NK-92 (cell line): ENCODE results near the gene PLA2G4D.

Experiments
- DNase-seq: peaks from one replicate; lab custom pipeline; 2025; ENCODE audit not compliant: unreplicated experiment; lab: John Stamatoyannopoulos, UW

Gene PLA2G4D

GRCh38 chr15:42129364-42129763 is 35.0 kb upstream of the PLA2G4D start:
- DNase-seq: no peak

- DNase-seq: no peak
Observed at GRCh38 chr15:42128476-42128875, 34.1 kb upstream of the PLA2G4D start.

- DNase-seq: no peak
Observed at GRCh38 chr15:42123546-42123945, 29.2 kb upstream of the PLA2G4D start.

- DNase-seq: no peak
Observed at GRCh38 chr15:42121682-42122081, 27.3 kb upstream of the PLA2G4D start.

DNA sequence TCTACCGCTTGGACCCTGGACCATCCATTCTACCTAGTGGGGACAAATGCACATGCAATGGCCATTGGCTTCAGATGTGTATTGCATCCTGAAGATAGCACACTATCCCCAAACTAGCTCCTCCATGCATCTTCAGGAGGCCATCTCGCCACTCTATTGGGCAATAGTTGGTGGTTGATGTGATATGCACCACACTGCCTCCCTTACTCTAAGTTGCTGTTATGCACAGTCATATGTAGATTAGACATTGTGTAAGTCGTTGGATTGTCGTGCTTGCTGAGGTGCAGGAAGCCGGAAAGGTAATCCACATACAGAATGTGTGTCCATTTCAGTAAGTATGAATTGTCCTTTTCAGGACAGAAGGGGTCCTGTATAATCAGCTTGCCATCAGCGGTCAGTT is 26.7 kb upstream of the PLA2G4D start:
- DNase-seq: no peak

- DNase-seq: no peak
Observed at GRCh38 chr15:42120285-42120684, 25.9 kb upstream of the PLA2G4D start.

DNA sequence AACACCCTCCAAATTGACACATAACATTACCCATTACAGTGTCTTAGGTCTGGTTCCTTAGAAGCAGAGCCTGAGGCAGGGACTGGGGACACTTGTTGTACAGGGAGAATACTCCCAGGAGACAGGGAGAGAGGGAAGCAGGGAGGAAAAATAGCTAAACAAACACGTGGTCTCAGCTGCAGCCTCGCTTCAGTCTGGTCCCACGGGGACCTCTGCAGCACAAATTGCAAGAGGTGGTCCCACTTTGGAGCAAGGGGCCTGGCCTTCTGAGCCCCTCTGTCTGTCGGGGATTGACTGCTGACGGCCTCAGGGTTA is 25.0 kb upstream of the PLA2G4D start:
- no peak for DNase-seq

- no peak for DNase-seq
Observed at GRCh38 chr15:42118650-42119445, 24.5 kb upstream of the PLA2G4D start.

DNA sequence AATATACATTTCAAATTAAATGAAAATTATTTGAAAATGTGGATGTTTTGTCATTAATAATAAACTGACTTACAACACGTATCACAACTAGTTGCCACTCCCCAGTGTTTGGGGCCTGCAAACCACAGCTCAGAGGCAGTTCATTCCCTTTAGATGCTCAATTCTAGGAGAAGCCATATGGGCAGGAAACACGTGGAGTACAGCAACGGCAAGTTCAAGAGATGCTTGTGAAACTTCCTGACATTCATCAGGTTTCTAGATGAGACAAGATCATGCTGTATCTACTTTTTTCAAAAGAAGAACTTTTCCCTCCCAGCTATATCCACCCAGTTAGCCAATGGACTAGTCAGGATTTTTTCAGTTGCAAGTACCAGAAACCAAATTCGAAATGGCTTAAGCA is 17.6 kb upstream of the PLA2G4D start:
- no peak for DNase-seq

- no peak for DNase-seq
Observed at GRCh38 chr15:42110367-42110766, 16.0 kb upstream of the PLA2G4D start.

DNA sequence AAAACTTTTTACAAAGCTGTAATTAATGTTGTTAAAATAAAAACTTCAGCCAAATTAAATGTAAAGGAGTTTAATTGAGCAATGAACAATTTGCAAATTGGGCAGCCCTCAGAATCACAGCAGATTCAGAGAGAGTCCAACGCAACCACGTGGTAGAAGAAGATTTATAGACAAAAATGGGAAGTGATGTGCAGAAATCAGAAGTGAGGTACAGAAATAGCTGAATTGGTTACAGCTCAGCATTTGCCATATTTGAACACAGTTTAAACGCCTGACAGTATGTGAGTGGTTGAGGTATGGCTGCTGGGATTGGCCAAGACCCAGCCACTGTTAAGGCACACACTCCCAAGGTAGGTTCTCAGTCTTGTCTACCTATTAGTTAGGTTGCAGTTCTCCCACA is 14.4 kb upstream of the PLA2G4D start:
- DNase-seq: no peak

GRCh38 chr15:42108189-42108588 is 13.8 kb upstream of the PLA2G4D start:
- no peak for DNase-seq

DNA sequence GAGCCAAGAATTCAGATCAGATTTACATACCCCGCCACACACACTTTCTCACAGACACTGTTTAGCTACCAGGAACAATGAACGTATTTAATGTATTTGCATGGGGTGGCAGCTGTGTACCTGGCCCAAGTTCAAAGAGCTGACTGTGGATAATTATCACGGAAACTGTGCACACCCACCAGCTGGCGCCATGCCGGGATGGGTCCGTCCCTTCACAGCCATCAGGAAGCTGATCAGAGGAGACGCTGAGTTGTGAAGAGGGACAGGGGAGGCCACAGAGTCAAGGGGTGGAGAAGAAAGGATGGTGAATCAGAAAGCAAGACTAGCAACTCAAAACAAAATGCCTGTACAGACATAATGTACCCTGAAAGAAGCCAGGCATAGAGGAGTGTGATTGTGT is 13.1 kb upstream of the PLA2G4D start:
- no peak for DNase-seq

DNA sequence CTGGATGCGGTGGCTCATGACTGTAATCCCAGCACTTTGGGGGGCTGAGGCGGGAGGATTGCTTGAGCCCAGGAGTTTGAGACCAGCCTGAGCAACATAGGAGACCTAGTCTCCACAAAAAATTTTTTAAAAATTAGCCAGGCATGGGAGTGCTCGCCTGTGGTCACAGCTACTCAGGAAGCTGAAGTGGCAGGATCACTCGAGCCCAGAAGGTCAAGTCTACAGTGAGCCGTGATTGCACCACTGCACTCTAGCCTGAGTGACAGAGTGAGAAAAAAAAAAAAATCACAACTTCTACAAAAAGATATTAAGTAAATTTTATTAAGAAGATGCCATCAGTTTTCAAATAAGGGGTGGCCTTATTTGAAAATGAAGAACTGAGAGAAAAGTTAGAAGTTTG is 11.9 kb upstream of the PLA2G4D start:
- DNase-seq: no peak

GRCh38 chr15:42104095-42104891 is 9.9 kb upstream of the PLA2G4D start:
- DNase-seq: no peak

- no peak for DNase-seq
Observed at GRCh38 chr15:42102646-42103235, 8.4 kb upstream of the PLA2G4D start.

- no peak for DNase-seq
Observed at GRCh38 chr15:42101861-42102260, 7.5 kb upstream of the PLA2G4D start.

GRCh38 chr15:42100021-42100800 is 5.8 kb upstream of the PLA2G4D start:
- no peak for DNase-seq

DNA sequence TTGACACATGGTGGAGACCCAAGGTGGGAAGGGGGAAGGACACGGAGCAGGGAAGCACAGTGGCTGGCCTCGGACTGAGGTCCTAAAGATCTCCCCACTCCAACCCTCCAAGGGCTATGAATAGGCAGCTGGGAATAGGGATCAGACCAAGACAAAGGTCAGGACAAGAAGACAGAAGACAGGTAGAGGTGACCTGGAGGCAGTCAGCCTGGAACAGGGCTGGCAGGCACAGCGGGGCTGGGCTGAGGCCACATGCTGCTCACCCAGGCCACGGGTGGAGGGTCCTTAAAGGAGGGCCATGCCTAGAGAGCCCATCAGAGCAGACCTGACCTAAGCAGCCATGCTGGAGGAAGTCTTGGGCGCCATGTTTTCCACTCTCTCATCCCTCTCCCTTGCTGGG is 2.7 kb upstream of the PLA2G4D start:
- no peak for DNase-seq

DNA sequence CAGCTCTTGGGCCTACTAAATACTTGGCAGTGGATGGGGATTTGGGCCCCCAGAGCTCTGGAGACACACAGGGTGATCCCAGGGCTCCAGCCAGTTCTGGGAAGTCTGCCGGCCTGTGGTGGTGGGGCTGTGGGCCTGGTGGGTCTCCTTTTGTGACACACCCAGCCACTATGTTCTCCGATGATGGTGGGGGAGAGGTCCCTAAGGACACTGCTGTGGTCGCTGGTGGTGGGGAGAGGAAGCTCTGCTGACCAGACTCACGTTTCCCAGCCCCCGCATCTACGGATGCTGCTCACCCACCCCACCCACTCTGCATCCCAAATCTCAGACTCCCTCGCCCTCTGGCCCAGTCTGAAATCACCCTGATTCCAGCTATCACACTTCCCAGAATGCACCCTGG is 396 bp downstream of the PLA2G4D start:
- DNase-seq: no peak
